Thyroid gland (tissue), 4 donors: Measurements from ENCODE around the gene L3HYPDH. TPM values are rescaled to one million over a fixed set of nuclear protein-coding genes. Genes with fewer than 3 reads are reported as not detected.

Experiments
- DNase-seq, 2 donors: peaks; one replicate each; pipeline ENCODE4 v3.0.0-alpha.2; 2019
- H3K27ac ChIP-seq, 3 donors: fragments of 200-600 bp; sonication (generic); 1 replicate in 2 of 3; 2 replicates in 1 of 3; pipeline ENCODE4 v1.5.1; 2016 to 2019; ENCODE audit warnings: mild to moderate bottlenecking in 1 of 3, moderate library complexity in 1 of 3
- H3K27me3 ChIP-seq: fragments of 200-600 bp; sonication (generic); one replicate; pipeline ENCODE4 v1.5.1; 2019
- H3K36me3 ChIP-seq, 2 donors: fragments of 200-600 bp; sonication (generic); one replicate each; pipeline ENCODE4 v1.5.1; 2016 to 2019
- H3K4me1 ChIP-seq, 2 donors: fragments of 200-600 bp; sonication (generic); one replicate each; pipeline ENCODE4 v1.5.1; 2017 to 2019
- H3K4me3 ChIP-seq, 3 donors: fragments of 200-600 bp; sonication (generic); replicated peaks in 1 of 3; 1 replicate in 2 of 3; 2 replicates in 1 of 3; pipeline ENCODE4 v1.5.1; 2016; ENCODE audit warnings: mild to moderate bottlenecking in 1 of 3
- H3K9me3 ChIP-seq: fragments of 200-600 bp; sonication (generic); one replicate; pipeline ENCODE4 v1.5.1; 2017
- POLR2A ChIP-seq, 2 donors: fragments of 450-650 bp; IDR thresholded peaks; one replicate each; pipeline ENCODE4 v1.6.1; 2017; ENCODE audit warnings: antibody characterized with exemption in 2 of 2, mild to moderate bottlenecking in 2 of 2, moderate library complexity in 1 of 2
- WGBS, 2 donors: methylation state at CpG; one replicate each; pipeline ENCODE4 v1.1.5; 2017; 5-methylcytosine and 5-hydroxymethylcytosine counted together
- intact Hi-C: fragments of 100-400 bp; cut with DNase I; formaldehyde crosslinking; loops from one replicate; pipeline ENCODE4 v1.15.1; 2023
- total RNA-seq, 4 donors: library from RNA; depleted of rRNA; stranded (reverse); fragments of >200 nt; gene quantifications; one replicate each; pipeline ENCODE4 v1.2.3, GENCODE V29; 2016
- TF ChIP-seq, protein P1 (sequence below), 6 experiments: fragments of 200-600 bp in 3 of 6; fragments of 450-650 bp in 3 of 6; sonication (generic) in 3 of 6; IDR thresholded peaks; one replicate each; pipeline ENCODE4 v1.5.1; 2016 to 2019; ENCODE audit warnings: antibody characterized with exemption in 6 of 6, mild to moderate bottlenecking in 2 of 6, inconsistent platforms in 1 of 6, moderate library complexity in 1 of 6

The L3HYPDH gene
- total RNA-seq, 4 donors from 2014 or later: 54.8 to 97.7 (median 81.2) TPM

DNA sequence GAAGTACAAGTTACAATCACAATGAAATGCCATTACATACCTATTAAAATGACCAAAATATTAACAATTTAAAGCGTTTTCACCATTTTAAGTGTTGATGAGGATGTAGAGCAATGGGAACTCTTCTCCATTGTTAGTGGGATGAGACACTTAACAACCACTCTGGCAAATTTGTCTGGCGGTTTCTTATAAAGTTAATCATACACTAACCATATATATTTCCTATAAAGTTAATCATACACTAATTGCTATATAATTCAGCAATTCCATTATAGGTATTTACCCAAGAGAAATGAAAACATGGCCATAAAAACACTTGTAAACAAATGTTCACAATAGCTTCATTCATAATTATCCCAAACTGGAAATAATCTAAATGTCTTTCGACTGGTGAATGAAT lies 36.0 kb upstream of the L3HYPDH start:
- Histone ChIP-seq H3K4me3 (no peak overlapping the region), H3K4me1 (no peaks in the 10 kb centered on the region), H3K27me3 (no peaks in the 10 kb centered on the region), H3K9me3 (no peaks in the 10 kb centered on the region), H3K36me3 (no peaks in the 10 kb centered on the region), H3K27ac (no peak overlapping the region)
- TF ChIP-seq, protein P1, sequence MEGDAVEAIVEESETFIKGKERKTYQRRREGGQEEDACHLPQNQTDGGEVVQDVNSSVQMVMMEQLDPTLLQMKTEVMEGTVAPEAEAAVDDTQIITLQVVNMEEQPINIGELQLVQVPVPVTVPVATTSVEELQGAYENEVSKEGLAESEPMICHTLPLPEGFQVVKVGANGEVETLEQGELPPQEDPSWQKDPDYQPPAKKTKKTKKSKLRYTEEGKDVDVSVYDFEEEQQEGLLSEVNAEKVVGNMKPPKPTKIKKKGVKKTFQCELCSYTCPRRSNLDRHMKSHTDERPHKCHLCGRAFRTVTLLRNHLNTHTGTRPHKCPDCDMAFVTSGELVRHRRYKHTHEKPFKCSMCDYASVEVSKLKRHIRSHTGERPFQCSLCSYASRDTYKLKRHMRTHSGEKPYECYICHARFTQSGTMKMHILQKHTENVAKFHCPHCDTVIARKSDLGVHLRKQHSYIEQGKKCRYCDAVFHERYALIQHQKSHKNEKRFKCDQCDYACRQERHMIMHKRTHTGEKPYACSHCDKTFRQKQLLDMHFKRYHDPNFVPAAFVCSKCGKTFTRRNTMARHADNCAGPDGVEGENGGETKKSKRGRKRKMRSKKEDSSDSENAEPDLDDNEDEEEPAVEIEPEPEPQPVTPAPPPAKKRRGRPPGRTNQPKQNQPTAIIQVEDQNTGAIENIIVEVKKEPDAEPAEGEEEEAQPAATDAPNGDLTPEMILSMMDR (IDR thresholded peaks at IDR 0.05): no peak
- no peak for TF ChIP-seq POLR2A (IDR thresholded peaks at IDR 0.05)
- DNase-seq: no peak
- WGBS, 2 donors: 87 to 92% methylated on average over 3 of the region's 3 CpGs
- intact Hi-C loops: no loop called here

DNA sequence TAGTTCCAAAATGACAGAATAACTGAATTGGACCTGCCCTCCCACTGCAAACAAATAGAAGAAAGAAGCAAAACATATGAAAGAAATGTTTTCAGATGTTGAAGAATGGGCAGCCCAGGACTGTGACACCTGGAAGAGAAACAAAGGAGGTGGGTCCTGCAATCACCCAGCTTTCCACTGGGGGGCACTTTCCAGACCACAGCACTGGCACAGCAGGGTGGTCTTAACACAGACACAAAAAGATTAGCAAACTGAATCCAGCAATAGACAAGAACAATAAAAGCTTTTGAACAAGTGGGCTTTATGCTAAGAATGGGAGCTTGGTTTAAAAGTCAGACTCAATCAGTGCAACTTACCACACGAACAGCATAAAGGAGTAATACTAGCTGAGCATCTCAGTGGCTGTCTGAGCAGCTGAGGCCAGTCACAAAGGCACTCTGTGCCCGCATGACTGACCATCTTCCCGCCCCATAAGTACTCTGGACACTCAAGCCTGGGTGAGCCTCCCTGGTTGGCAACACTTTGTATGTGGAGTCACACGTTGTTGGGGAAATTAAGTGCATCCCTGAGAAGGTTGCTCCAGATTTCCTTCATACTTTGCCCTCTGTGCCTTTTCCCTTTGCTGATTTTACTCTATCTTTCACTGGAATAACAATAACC lies 27.8 kb upstream of the L3HYPDH start:
- Histone ChIP-seq H3K4me1 (no peaks in the 10 kb centered on the region), H3K9me3 (no peaks in the 10 kb centered on the region), H3K4me3 (no peak overlapping the region), H3K36me3 (no peaks in the 10 kb centered on the region), H3K27ac (no peak overlapping the region), H3K27me3 (no peaks in the 10 kb centered on the region)
- TF ChIP-seq POLR2A (IDR thresholded peaks at IDR 0.05): no peak
- TF ChIP-seq, protein P1 (IDR thresholded peaks at IDR 0.05): peak in 3 of 6 experiments; percentile 45 to 66 (median 61)
- 18 to 34% methylated on average over 4 of the region's 4 CpGs for WGBS, 2 donors
- intact Hi-C loops: no loop called here
- peak; percentile 77 to 78 for DNase-seq

DNA sequence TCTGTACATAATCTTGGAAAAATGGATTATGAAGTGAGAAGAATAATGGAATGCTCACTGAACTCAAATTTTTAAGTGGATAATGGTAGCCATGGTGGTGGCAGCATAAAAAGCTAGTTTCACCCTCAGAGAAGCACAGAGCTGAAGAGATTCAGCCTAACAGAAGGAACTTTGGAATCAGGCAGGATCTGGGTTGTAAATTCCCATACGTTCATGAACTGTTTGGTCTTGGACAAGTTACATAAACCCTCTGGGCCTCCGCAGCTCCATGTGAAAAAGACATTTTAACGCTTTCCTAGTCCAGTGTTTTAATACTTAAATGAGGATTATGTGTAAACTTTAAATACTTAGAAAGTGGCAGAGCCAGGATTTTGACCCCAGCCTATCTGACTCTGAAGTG lies 26.8 kb upstream of the L3HYPDH start:
- no peak overlapping the region for H3K4me3 ChIP-seq
- DNase-seq: no peak
- no peaks in the 10 kb centered on the region for H3K9me3 ChIP-seq
- H3K4me1 ChIP-seq: no peaks in the 10 kb centered on the region
- H3K36me3 ChIP-seq: no peaks in the 10 kb centered on the region
- 83 to 85% methylated on average over 3 of the region's 3 CpGs for WGBS, 2 donors
- no peaks in the 10 kb centered on the region for H3K27me3 ChIP-seq
- intact Hi-C loops: no loop called here
- no peak overlapping the region for H3K27ac ChIP-seq
- TF ChIP-seq, protein P1 (IDR thresholded peaks at IDR 0.05): no peak
- no peak for TF ChIP-seq POLR2A (IDR thresholded peaks at IDR 0.05)

DNA sequence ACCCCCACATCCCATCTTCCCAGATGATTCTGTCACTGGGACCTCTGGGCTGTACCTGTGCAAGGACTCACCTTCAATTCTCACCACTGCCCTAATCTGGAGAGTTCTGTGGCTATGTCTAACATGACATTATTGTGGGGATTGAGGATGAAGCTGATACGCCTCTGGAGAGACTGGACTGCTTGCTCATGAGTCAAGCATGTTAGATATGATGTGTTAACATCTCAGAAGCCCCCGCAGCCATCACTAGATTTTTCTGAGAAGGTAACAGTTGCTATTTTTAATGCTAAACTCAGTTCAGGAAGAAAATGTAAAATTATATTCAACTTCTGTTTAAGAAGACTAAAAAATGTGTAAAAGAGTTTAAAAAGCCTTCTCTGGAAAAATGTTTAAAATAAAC lies 25.8 kb upstream of the L3HYPDH start:
- no peaks in the 10 kb centered on the region for H3K9me3 ChIP-seq
- H3K4me1 ChIP-seq: no peaks in the 10 kb centered on the region
- H3K4me3 ChIP-seq: no peak overlapping the region
- WGBS, 2 donors: 88 to 90% methylated on average over 2 of the region's 2 CpGs
- no peak for DNase-seq
- H3K27ac ChIP-seq: no peak overlapping the region
- intact Hi-C loops: no loop called here
- H3K27me3 ChIP-seq: no peaks in the 10 kb centered on the region
- H3K36me3 ChIP-seq: no peaks in the 10 kb centered on the region
- TF ChIP-seq POLR2A (IDR thresholded peaks at IDR 0.05): no peak
- TF ChIP-seq, protein P1 (IDR thresholded peaks at IDR 0.05): no peak

DNA sequence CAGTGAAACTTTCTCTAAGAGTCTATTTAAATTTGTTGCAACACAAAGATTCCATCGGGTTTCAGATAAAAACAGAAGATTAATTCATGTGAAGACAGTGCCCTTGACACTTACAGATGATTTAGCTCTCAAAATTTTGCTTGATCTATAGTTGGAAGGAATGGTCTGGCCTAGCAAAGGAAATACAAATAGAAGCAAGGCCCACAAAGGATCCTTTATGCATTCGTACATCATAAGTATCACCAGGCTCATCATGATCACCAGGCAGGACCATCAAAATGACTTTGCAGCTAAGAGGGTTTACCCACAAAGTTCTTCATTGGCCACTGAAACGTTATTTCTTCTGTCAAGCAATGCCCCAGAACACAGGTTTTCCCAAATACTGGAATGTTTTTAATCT lies 24.9 kb upstream of the L3HYPDH start:
- TF ChIP-seq, protein P1 (IDR thresholded peaks at IDR 0.05): no peak
- TF ChIP-seq POLR2A (IDR thresholded peaks at IDR 0.05): no peak
- Histone ChIP-seq H3K4me1 (no peaks in the 10 kb centered on the region), H3K27me3 (no peaks in the 10 kb centered on the region), H3K9me3 (no peaks in the 10 kb centered on the region), H3K36me3 (peaks cover 0 to 2% of the 10 kb centered on the region in 2 donors), H3K4me3 (no peak overlapping the region), H3K27ac (no peak overlapping the region)
- intact Hi-C loops: no loop called here
- DNase-seq: no peak
- 88 to 90% methylated on average over 3 of the region's 3 CpGs for WGBS, 2 donors
